IMR-90 (cell line): ENCODE data around the gene EIF4A3. TPM values are rescaled to one million over a fixed set of nuclear protein-coding genes. Genes with fewer than 3 reads are reported as not detected.

Experiments
- ATAC-seq: fragments of 200-7000 bp; cut with Tn5 transposase; 2 replicates; pipeline ENCODE4 v1.9.1; 2020; ENCODE audit warnings: low read depth, mild to moderate bottlenecking, moderate library complexity
- BruUV-seq: library from RNA; stranded (reverse); fragments of 400-500 nt; replicated peaks from 2 replicates; lab custom pipeline; 2021; lab: Mats Ljungman, UMichigan
- CTCF ChIA-PET: fragments of 300-600 bp; formaldehyde crosslinking; extraction: SDS; loops from one replicate; lab custom pipeline; 2021; ENCODE audit warnings: antibody characterized with exemption; lab: Yijun Ruan, JAX
- POLR2A ChIA-PET: fragments of 300-600 bp; sonication (Branson Sonifier 250); formaldehyde crosslinking; loops from one replicate; lab custom pipeline; 2022; ENCODE audit warnings: antibody characterized with exemption; ENCODE audit not compliant: unreplicated experiment; lab: Charles Lee
- DNase-seq: peaks from one replicate; pipeline ENCODE4 v3.0.0; 2013
- H2AFZ ChIP-seq: replicated peaks from 2 replicates; pipeline ENCODE3; 2013; ENCODE audit warnings: low read length, mild to moderate bottlenecking; ENCODE audit not compliant: poor library complexity
- H2AK5ac ChIP-seq: 2 replicates; pipeline ENCODE4 v1.6.1; 2013; ENCODE audit warnings: low read depth, low read length, inconsistent platforms
- H2AK9ac ChIP-seq: replicated peaks from 2 replicates; pipeline ENCODE3; 2013; ENCODE audit warnings: mild to moderate bottlenecking, low read depth, low read length, moderate library complexity; ENCODE audit not compliant: poor library complexity
- H2BK120ac ChIP-seq: 2 replicates; pipeline ENCODE4 v1.6.1; 2013; ENCODE audit warnings: low read depth, low read length, inconsistent platforms
- H2BK15ac ChIP-seq: 3 replicates; pipeline ENCODE4 v1.6.1; 2013; ENCODE audit warnings: low read depth, low read length, inconsistent platforms
- H2BK20ac ChIP-seq: 2 replicates; pipeline ENCODE4 v1.6.1; 2013; ENCODE audit warnings: low read depth, mild to moderate bottlenecking, inconsistent platforms, low read length, moderate library complexity
- H2BK5ac ChIP-seq: 2 replicates; pipeline ENCODE4 v1.6.1; 2013; ENCODE audit warnings: mild to moderate bottlenecking, low read depth, low read length, inconsistent platforms; ENCODE audit not compliant: poor library complexity, severe bottlenecking
- H3K14ac ChIP-seq: replicated peaks from 2 replicates; pipeline ENCODE4 v1.6.1; 2013; ENCODE audit warnings: low read depth, low read length, inconsistent platforms
- H3K18ac ChIP-seq: 2 replicates; pipeline ENCODE4 v1.6.1; 2013; ENCODE audit warnings: low read depth, low read length, control low read depth
- H3K23ac ChIP-seq: 2 replicates; pipeline ENCODE4 v1.6.1; 2013; ENCODE audit warnings: low read depth, low read length, inconsistent platforms
- H3K27ac ChIP-seq: 2 replicates; pipeline ENCODE4 v1.5.1; 2013; ENCODE audit warnings: mild to moderate bottlenecking, control low read depth, low read length; ENCODE audit not compliant: insufficient read depth
- H3K27me3 ChIP-seq: 2 replicates; pipeline ENCODE4 v1.6.1; 2013; ENCODE audit warnings: low read length; ENCODE audit not compliant: control insufficient read depth, insufficient read depth
- H3K36me3 ChIP-seq: 2 replicates; pipeline ENCODE4 v1.6.1; 2013; ENCODE audit warnings: low read length, mixed read lengths; ENCODE audit not compliant: control insufficient read depth, insufficient read depth
- H3K4ac ChIP-seq: 2 replicates; pipeline ENCODE4 v1.6.1; 2013; ENCODE audit warnings: low read depth, low read length, inconsistent platforms
- H3K4me1 ChIP-seq: 2 replicates; pipeline ENCODE4 v1.6.1; 2013; ENCODE audit warnings: low read length, mixed read lengths; ENCODE audit not compliant: control insufficient read depth, insufficient read depth
- H3K4me2 ChIP-seq: 2 replicates; pipeline ENCODE4 v1.6.1; 2013; ENCODE audit warnings: low read depth, mild to moderate bottlenecking, control low read depth, low read length, moderate library complexity
- H3K4me3 ChIP-seq: 2 replicates; pipeline ENCODE4 v1.5.1; 2013; ENCODE audit warnings: low read depth, mild to moderate bottlenecking, control low read depth, low read length, moderate library complexity; ENCODE audit not compliant: insufficient read depth
- H3K56ac ChIP-seq: 2 replicates; pipeline ENCODE4 v1.6.1; 2013; ENCODE audit warnings: low read length, inconsistent platforms; ENCODE audit not compliant: insufficient read depth; ENCODE audit errors: extremely low read depth
- H3K79me1 ChIP-seq, 2 experiments: 2 replicates each; pipeline ENCODE4 v1.6.1; 2013; ENCODE audit warnings: low read length in 2 of 2, inconsistent platforms in 1 of 2, low read depth in 1 of 2
- H3K9ac ChIP-seq: 2 replicates; pipeline ENCODE4 v1.6.1; 2013; ENCODE audit warnings: low read depth, low read length, control low read depth
- H3K9me1 ChIP-seq: 2 replicates; pipeline ENCODE4 v1.6.1; 2013; ENCODE audit warnings: low read length, inconsistent platforms; ENCODE audit not compliant: insufficient read depth
- H3K9me3 ChIP-seq: 2 replicates; pipeline ENCODE4 v1.6.1; 2013; ENCODE audit warnings: low read length; ENCODE audit not compliant: control insufficient read depth, insufficient read depth
- H4K20me1 ChIP-seq: 2 replicates; pipeline ENCODE4 v1.6.1; 2013; ENCODE audit warnings: low read length, inconsistent platforms; ENCODE audit not compliant: insufficient read depth
- H4K5ac ChIP-seq: 2 replicates; pipeline ENCODE4 v1.6.1; 2013; ENCODE audit warnings: mild to moderate bottlenecking, low read depth, low read length, control low read depth
- H4K8ac ChIP-seq, 2 experiments: 2 replicates each; pipeline ENCODE4 v1.6.1; 2013; ENCODE audit warnings: low read depth in 2 of 2, low read length in 2 of 2, control low read depth in 1 of 2, inconsistent platforms in 1 of 2
- H4K91ac ChIP-seq: 2 replicates; pipeline ENCODE4 v1.6.1; 2013; ENCODE audit warnings: low read depth, low read length, inconsistent platforms; ENCODE audit not compliant: insufficient read depth
- CHD1 ChIP-seq: IDR thresholded peaks from 2 replicates; pipeline ENCODE4 v1.6.1; 2012; ENCODE audit warnings: low read depth, low read length, improper control_type of control experiment
- MAFK ChIP-seq: IDR thresholded peaks from 2 replicates; pipeline ENCODE4 v1.6.1; 2012; ENCODE audit warnings: low read depth, low read length, improper control_type of control experiment
- MAZ ChIP-seq: IDR thresholded peaks from 2 replicates; pipeline ENCODE4 v1.6.1; 2012; ENCODE audit warnings: low read depth, mild to moderate bottlenecking, low read length, improper control_type of control experiment, moderate library complexity, borderline replicate concordance
- POLR2A ChIP-seq: IDR thresholded peaks from 2 replicates; pipeline ENCODE4 v1.6.1; 2012; ENCODE audit warnings: mild to moderate bottlenecking, low read depth, low read length
- RAD21 ChIP-seq: IDR thresholded peaks from 2 replicates; pipeline ENCODE4 v1.6.1; 2012; ENCODE audit warnings: low read length, improper control_type of control experiment
- RCOR1 ChIP-seq: IDR thresholded peaks from 2 replicates; pipeline ENCODE4 v1.6.1; 2012; ENCODE audit warnings: mild to moderate bottlenecking, low read length, improper control_type of control experiment; ENCODE audit not compliant: insufficient replicate concordance
- RFX5 ChIP-seq: IDR thresholded peaks from 2 replicates; pipeline ENCODE4 v1.8.0; 2012; ENCODE audit warnings: low read depth, mild to moderate bottlenecking, low read length, moderate library complexity
- SMC3 ChIP-seq: fragments of 150-350 bp; IDR thresholded peaks from 2 replicates; pipeline ENCODE4 v1.6.1; 2016; ENCODE audit warnings: low read depth, mild to moderate bottlenecking, antibody characterized with exemption, low read length, moderate library complexity
- WGBS, 2 experiments: methylation state at CpG; one replicate each; pipeline versions ENCODE4 v1.1.5 to v1.1.7; 2013; ENCODE audit warnings: missing lambda C conversion rate in 2 of 2; ENCODE audit not compliant: insufficient read length in 1 of 2; ENCODE audit errors: extremely low coverage in 2 of 2; 5-methylcytosine and 5-hydroxymethylcytosine counted together
- dilution Hi-C: fragments of 300-500 bp; cut with HindIII; formaldehyde crosslinking; loops from one replicate; pipeline ENCODE4 v1.14.3; 2018; ENCODE audit warnings: low sequenced_read_pairs; ENCODE audit not compliant: unreplicated experiment
- in situ Hi-C: fragments of 300-500 bp; cut with MboI; formaldehyde crosslinking; loops from 3 replicates; pipeline ENCODE4 v1.14.3; 2019; ENCODE audit warnings: low sequenced_read_pairs, inconsistent platforms, mixed read lengths
- intact Hi-C: fragments of 100-400 bp; cut with micrococcal nuclease; formaldehyde crosslinking; loops from 2 replicates; pipeline ENCODE4 v1.10.0; 2022
- polyA plus RNA-seq, 3 experiments: library from polyadenylated mRNA; depleted of rRNA; stranded (reverse); fragments of >200 nt; gene quantifications; 2 replicates each; pipeline ENCODE4 v1.2.3, GENCODE V29; 2012; ENCODE audit warnings: low replicate concordance in 1 of 3
- total RNA-seq: library from RNA; depleted of rRNA; stranded (reverse); fragments of >200 nt; gene quantifications from 2 replicates; pipeline ENCODE4 v1.2.3, GENCODE V29; 2012
- TF ChIP-seq, protein P1 (sequence below): fragments of 150-350 bp; IDR thresholded peaks from 2 replicates; pipeline ENCODE4 v1.6.1; 2016; ENCODE audit warnings: low read depth, mild to moderate bottlenecking, low read length, moderate library complexity, borderline replicate concordance
- TF ChIP-seq, protein P2 (sequence below): fragments of 150-350 bp; IDR thresholded peaks from 2 replicates; pipeline ENCODE4 v1.6.1; 2017; ENCODE audit warnings: mild to moderate bottlenecking, antibody characterized with exemption, low read length, low read depth

EIF4A3 gene
- total and polyA plus RNA-seq, 2 of the 4 experiments (the other 2 are of a cell fraction) = 85.3 to 97.1 TPM

DNA sequence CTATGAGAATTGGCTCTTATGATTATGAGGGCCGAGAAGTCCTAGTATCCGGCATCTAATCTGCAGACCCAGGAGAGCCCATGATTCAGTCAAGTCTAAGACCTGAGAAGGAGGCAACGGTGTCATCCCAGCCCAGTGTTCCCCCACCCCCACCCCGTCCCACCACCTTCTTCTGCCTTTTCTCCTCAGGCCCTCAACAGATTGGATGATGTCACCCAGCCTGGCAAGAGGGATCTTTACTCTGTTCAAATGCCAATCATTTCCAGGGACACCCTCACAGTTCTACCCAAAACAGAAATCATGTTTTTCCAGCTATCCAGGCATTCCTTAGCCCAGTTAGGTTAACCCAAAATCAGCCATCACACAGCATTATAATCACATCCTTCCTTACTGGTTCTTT is 55.6 kb downstream of the EIF4A3 start:
- H3K9me3 ChIP-seq = no peaks in the 10 kb centered on the region
- H2BK15ac ChIP-seq = no peak overlapping the region
- no peak overlapping the region for H3K4ac ChIP-seq
- H3K18ac ChIP-seq = no peak overlapping the region
- no peaks in the 10 kb centered on the region for H3K79me1 ChIP-seq
- ChIA-PET POLR2A (no interaction called here), CTCF (interaction anchor here (0.8 to 1.6 kb wide), 2 partner anchors 9 to 10 kb away, joined by 3 to 9 read pairs; partner anchors contain the start of gene GAA)
- dilution Hi-C loops (no loop called here), intact Hi-C loops (no loop called here), in situ Hi-C loops (no loop called here)
- BruUV-seq = no TSS peak
- H3K4me3 ChIP-seq = no peak overlapping the region
- no peaks in the 10 kb centered on the region for H4K20me1 ChIP-seq
- TF ChIP-seq MAZ (no peak), RAD21 (no peak), RCOR1 (no peak), MAFK (no peak), CHD1 (no peak), RFX5 (no peak), POLR2A (no peak), SMC3 (no peak)
- TF ChIP-seq, protein P1, sequence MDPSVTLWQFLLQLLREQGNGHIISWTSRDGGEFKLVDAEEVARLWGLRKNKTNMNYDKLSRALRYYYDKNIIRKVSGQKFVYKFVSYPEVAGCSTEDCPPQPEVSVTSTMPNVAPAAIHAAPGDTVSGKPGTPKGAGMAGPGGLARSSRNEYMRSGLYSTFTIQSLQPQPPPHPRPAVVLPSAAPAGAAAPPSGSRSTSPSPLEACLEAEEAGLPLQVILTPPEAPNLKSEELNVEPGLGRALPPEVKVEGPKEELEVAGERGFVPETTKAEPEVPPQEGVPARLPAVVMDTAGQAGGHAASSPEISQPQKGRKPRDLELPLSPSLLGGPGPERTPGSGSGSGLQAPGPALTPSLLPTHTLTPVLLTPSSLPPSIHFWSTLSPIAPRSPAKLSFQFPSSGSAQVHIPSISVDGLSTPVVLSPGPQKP = no peak
- TF ChIP-seq, protein P2, sequence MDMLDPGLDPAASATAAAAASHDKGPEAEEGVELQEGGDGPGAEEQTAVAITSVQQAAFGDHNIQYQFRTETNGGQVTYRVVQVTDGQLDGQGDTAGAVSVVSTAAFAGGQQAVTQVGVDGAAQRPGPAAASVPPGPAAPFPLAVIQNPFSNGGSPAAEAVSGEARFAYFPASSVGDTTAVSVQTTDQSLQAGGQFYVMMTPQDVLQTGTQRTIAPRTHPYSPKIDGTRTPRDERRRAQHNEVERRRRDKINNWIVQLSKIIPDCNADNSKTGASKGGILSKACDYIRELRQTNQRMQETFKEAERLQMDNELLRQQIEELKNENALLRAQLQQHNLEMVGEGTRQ = no peak
- WGBS, 2 experiments = 50% methylated on average over 1 of the region's 4 CpGs; no CpG with 5 or more reads in 1 of the 2 experiments
- no peak overlapping the region for H3K27ac ChIP-seq
- H3K4me2 ChIP-seq = no peak overlapping the region
- no peak overlapping the region for H2AK9ac ChIP-seq
- H3K56ac ChIP-seq = no peak overlapping the region
- H4K8ac ChIP-seq = no peak overlapping the region
- no peak overlapping the region for H2BK20ac ChIP-seq
- H2AK5ac ChIP-seq = no peak overlapping the region
- H3K9me1 ChIP-seq = no peaks in the 10 kb centered on the region
- ATAC-seq (no peak), DNase-seq (no peak)
- no peak overlapping the region for H2BK120ac ChIP-seq
- H3K27me3 ChIP-seq = peaks cover 10% of the 10 kb centered on the region
- H3K36me3 ChIP-seq = no peaks in the 10 kb centered on the region
- no peak overlapping the region for H4K5ac ChIP-seq
- H3K4me1 ChIP-seq = no peaks in the 10 kb centered on the region
- H3K23ac ChIP-seq = no peak overlapping the region
- no peak overlapping the region for H2BK5ac ChIP-seq
- H2AFZ ChIP-seq = no peak overlapping the region
- H3K9ac ChIP-seq = no peak overlapping the region
- no peak overlapping the region for H3K14ac ChIP-seq
- H4K91ac ChIP-seq = no peak overlapping the region
